LNCaP clone FGC (cell line): ENCODE results near the gene TPGS2.
A peak's percentile ranks its signal among the peaks of the same experiment; 100 is the strongest.

ENCODE experiments used
- DNase-seq: peaks from one replicate; pipeline ENCODE4 v3.0.0-alpha.2; 2011; ENCODE audit warnings: low read depth
- H3K4me3 ChIP-seq: 2 replicates; pipeline ENCODE4 v1.5.1; 2011; ENCODE audit warnings: mild to moderate bottlenecking, low read depth, low read length, control low read depth
- TF ChIP-seq, protein P1 (sequence below): IDR thresholded peaks from 2 replicates; pipeline ENCODE4 v1.5.1; 2012; ENCODE audit warnings: mild to moderate bottlenecking; ENCODE audit not compliant: control insufficient read depth, insufficient read depth; ENCODE audit errors: extremely low read depth

The TPGS2 gene

DNA sequence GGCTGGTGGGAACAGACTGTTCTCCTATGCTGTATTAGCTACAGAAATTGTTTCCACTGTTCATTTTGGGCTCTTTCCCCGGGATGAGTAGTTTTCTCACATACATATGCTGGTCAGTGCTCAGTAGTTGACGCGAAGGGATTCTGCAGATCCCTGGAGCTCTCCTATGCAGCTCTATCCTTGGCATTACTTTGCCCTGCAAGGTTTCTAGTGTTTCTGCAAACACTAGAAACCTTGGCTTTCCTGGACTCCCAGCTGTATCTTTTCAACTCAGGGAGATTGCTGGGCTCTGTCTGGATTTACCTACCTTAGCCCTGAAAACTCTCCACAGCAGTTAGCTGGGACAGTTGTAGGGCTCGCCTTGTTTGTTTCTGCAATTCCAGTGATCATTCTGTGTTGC is 11.0 kb upstream of the TPGS2 start:
- H3K4me3 ChIP-seq = no peak overlapping the region
- TF ChIP-seq, protein P1, sequence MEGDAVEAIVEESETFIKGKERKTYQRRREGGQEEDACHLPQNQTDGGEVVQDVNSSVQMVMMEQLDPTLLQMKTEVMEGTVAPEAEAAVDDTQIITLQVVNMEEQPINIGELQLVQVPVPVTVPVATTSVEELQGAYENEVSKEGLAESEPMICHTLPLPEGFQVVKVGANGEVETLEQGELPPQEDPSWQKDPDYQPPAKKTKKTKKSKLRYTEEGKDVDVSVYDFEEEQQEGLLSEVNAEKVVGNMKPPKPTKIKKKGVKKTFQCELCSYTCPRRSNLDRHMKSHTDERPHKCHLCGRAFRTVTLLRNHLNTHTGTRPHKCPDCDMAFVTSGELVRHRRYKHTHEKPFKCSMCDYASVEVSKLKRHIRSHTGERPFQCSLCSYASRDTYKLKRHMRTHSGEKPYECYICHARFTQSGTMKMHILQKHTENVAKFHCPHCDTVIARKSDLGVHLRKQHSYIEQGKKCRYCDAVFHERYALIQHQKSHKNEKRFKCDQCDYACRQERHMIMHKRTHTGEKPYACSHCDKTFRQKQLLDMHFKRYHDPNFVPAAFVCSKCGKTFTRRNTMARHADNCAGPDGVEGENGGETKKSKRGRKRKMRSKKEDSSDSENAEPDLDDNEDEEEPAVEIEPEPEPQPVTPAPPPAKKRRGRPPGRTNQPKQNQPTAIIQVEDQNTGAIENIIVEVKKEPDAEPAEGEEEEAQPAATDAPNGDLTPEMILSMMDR = no peak
- DNase-seq = no peak

DNA sequence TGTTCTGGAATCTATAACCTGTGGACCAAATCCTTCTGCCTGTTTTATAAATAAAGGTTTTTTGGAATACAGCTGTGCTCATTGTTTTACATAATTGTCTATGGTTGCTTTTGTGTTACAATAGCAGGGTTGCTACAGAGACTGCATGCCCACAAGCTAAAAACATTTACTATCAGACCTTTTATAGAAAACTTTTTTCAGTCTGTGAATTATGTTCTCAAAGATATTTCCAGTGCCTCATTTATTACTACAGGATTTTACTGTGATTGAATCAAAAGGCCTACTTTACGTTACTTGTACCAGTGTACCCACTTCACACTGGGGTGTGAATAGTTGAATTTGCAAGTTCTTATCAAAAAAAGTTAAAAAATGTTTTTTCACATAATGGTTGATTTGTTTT is 7.1 kb upstream of the TPGS2 start:
- TF ChIP-seq, protein P1 = no peak
- H3K4me3 ChIP-seq = no peak overlapping the region
- no peak for DNase-seq

DNA sequence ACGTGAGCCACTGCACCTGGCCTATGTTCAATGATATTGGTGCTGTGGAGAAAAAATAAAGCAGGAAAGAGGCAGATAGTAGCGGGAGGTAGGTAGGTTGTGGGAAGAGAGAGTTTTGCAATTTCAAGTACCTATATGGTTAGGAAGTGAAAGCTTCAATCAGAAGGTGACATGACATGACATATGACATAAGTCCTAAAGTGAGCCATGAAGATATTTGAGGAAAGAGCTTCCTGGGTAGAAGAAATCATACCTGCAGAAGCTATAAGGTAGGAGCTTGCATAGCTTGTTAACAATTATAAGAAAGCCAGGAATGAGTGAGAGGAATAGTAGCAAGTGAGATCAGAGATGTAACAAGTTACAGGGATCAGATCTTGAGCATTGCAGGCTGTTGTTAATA is 4.3 kb upstream of the TPGS2 start:
- TF ChIP-seq, protein P1 = no peak
- H3K4me3 ChIP-seq = no peak overlapping the region
- no peak for DNase-seq

DNA sequence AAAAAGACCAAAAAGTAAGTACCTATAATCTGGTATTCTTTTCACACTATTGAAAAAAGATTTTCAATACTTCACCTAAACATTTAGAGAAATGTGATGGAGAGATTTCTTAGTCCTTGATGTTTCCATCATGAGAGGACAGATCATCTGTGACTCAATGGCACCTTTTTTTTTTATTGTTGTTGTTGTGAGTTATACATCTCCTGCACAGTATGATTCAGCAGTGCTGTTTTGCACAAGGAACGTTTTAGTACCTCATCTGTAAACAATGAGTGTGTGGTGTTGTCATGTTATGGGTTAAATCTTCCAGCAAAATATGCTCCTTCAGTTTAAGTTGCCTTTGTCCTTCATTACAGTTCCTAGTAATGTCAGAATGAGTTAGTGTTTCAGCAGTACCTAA is 2.3 kb upstream of the TPGS2 start:
- no peak overlapping the region for H3K4me3 ChIP-seq
- no peak for DNase-seq
- TF ChIP-seq, protein P1 = no peak

DNA sequence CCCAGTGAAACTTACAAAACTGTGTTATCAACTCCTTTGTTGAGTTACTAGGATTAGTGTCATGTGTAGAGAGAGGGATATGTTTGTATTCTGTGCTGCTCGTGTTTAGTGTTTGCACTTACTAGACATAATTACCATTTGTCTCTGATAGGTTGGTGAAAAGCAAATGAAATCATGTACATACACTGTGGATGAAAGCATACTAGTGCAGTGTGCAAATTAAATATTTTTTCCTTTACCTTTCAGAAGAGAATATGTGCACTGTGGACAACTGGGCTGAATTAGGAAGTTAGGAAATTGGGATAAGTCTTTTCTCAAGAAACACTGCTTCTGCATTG is 1.3 kb upstream of the TPGS2 start:
- peak overlapping the region; percentile 95 for H3K4me3 ChIP-seq
- DNase-seq = no peak
- TF ChIP-seq, protein P1 = no peak

DNA sequence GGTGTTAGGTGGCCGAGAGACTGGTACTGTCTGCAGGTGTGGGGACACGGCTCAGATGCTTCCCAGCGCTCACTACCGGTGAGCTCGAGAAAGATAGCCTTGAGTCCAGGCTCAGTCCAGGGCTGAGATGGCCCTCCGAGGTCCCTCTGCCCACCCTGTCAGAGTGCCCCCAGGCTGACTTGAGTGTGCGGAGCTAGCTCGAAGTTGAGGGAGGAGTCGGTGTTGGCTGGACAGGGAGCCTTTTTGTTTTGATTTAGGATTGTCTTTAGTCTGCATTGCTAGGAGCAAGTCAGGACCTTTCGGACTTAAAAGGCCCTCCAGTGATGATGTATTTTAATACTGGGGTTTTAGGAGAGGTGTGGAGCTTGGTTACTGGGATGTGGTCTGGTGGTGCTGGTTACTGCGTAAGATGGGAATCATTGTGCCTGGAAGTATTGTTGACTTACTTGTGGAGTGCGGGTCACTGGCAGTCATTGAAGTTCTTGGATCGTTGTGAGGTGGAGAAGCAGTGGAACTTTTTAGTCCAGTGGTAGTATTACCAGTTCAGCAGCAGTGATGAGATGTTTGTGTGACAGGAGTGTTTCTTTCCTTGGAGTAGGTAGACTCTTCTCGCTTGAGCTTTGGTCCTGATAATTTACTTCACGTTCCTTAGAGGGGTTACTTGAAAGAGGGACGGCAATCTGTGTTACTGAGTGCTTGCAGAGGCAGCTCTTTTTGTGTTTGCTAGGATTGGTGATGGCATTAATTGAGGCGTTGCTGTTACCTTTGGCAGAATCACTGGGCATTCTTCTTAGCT is 758 bp upstream of the TPGS2 start:
- DNase-seq = no peak
- TF ChIP-seq, protein P1 = no peak

DNA sequence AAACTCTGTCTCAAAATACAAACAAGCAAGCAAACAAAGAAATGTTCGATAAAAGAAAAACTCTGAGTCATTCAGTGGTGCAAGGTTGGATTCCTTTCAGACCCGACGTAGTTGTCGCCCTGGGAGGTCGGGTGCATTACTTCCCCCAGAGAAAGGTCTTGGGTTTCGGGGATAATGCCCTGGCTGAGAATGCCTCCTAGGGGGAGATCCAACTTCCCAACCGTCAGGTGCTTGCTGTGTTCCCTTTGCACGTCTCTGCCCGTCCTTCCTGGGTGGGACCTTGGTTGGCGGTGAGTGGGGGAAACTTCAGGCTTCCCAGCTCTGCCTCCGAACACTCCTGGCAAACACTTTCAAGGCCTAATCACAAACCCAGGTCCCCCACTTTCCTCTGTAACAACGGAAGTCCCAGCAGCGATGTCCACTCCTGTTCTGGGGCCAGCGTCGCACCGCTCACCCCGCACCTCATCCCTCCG is 609 bp downstream of the TPGS2 start:
- no peak for DNase-seq
- TF ChIP-seq, protein P1 = no peak
- peak overlapping the region; percentile 95 for H3K4me3 ChIP-seq

More for the DNA sequence above, 758 bp upstream of the TPGS2 start:
- peak overlapping the region; percentile 95 for H3K4me3 ChIP-seq
